H9 (cell line): ENCODE data around the gene RNF130. TPM values are rescaled to one million over a fixed set of nuclear protein-coding genes. Genes with fewer than 3 reads are reported as not detected.

Source experiments
- DNase-seq: peaks from one replicate; pipeline ENCODE4 v3.0.0-alpha.2; 2017
- H2AFZ ChIP-seq: one replicate; pipeline ENCODE4 v1.6.1; 2013; ENCODE audit warnings: mild to moderate bottlenecking, low read length, control low read depth, moderate library complexity
- H2AK5ac ChIP-seq: 2 replicates; pipeline ENCODE4 v1.6.1; 2013; ENCODE audit warnings: low read length, control low read depth, mixed read lengths; ENCODE audit not compliant: insufficient read length
- H2BK120ac ChIP-seq: one replicate; pipeline ENCODE4 v1.6.1; 2013; ENCODE audit warnings: low read depth, mild to moderate bottlenecking, low read length, control low read depth, inconsistent platforms; ENCODE audit not compliant: poor library complexity, severe bottlenecking
- H2BK12ac ChIP-seq: 2 replicates; pipeline ENCODE4 v1.6.1; 2013; ENCODE audit warnings: low read length, control low read depth, mixed read lengths, low read depth; ENCODE audit not compliant: insufficient read length
- H2BK15ac ChIP-seq: 2 replicates; pipeline ENCODE4 v1.6.1; 2013; ENCODE audit warnings: low read depth, low read length, control low read depth
- H2BK20ac ChIP-seq: one replicate; pipeline ENCODE4 v1.6.1; 2013; ENCODE audit warnings: low read depth, mild to moderate bottlenecking, low read length, control low read depth, inconsistent platforms; ENCODE audit not compliant: poor library complexity, severe bottlenecking
- H2BK5ac ChIP-seq: 2 replicates; pipeline ENCODE4 v1.6.1; 2013; ENCODE audit warnings: low read length, control low read depth, mixed read lengths; ENCODE audit not compliant: insufficient read length
- H3K14ac ChIP-seq: 2 replicates; pipeline ENCODE4 v1.6.1; 2013; ENCODE audit warnings: low read length, control low read depth; ENCODE audit not compliant: insufficient read depth
- H3K18ac ChIP-seq: 2 replicates; pipeline ENCODE4 v1.6.1; 2013; ENCODE audit warnings: low read depth, mild to moderate bottlenecking, mixed read lengths, low read length, control low read depth; ENCODE audit not compliant: insufficient read length
- H3K23ac ChIP-seq: 2 replicates; pipeline ENCODE4 v1.6.1; 2013; ENCODE audit warnings: low read length, control low read depth, mixed read lengths, low read depth; ENCODE audit not compliant: insufficient read length
- H3K23me2 ChIP-seq: 2 replicates; pipeline ENCODE4 v1.6.1; 2013; ENCODE audit warnings: low read depth, mild to moderate bottlenecking, mixed read lengths, low read length, control low read depth; ENCODE audit not compliant: insufficient read length, poor library complexity, severe bottlenecking
- H3K27ac ChIP-seq: 2 replicates; pipeline ENCODE4 v1.5.1; 2013; ENCODE audit warnings: low read length, control low read depth, mixed read lengths, low read depth; ENCODE audit not compliant: insufficient read length
- H3K27me3 ChIP-seq: 2 replicates; pipeline ENCODE4 v1.6.1; 2013; ENCODE audit warnings: low read length, control low read depth, inconsistent platforms; ENCODE audit not compliant: insufficient read depth
- H3K4ac ChIP-seq: 2 replicates; pipeline ENCODE4 v1.6.1; 2013; ENCODE audit warnings: low read depth, mild to moderate bottlenecking, control low read depth, inconsistent platforms, low read length, moderate library complexity
- H3K4me1 ChIP-seq: 2 replicates; pipeline ENCODE4 v1.6.1; 2013; ENCODE audit warnings: low read length, control low read depth, inconsistent platforms; ENCODE audit not compliant: insufficient read depth
- H3K4me2 ChIP-seq: 2 replicates; pipeline ENCODE4 v1.6.1; 2013; ENCODE audit warnings: low read length, control low read depth, mixed read lengths; ENCODE audit not compliant: insufficient read length, insufficient read depth
- H3K56ac ChIP-seq: 2 replicates; pipeline ENCODE4 v1.6.1; 2013; ENCODE audit warnings: low read depth, mild to moderate bottlenecking, mixed read lengths, low read length, control low read depth; ENCODE audit not compliant: insufficient read length
- H3K79me1 ChIP-seq: 2 replicates; pipeline ENCODE4 v1.6.1; 2013; ENCODE audit warnings: low read depth, mild to moderate bottlenecking, moderate library complexity, low read length, control low read depth, inconsistent platforms; ENCODE audit not compliant: insufficient read depth, poor library complexity, severe bottlenecking
- H3K79me2 ChIP-seq: 2 replicates; pipeline ENCODE4 v1.6.1; 2013; ENCODE audit warnings: low read length, control low read depth, inconsistent platforms; ENCODE audit not compliant: insufficient read depth
- H3K9ac ChIP-seq: 2 replicates; pipeline ENCODE4 v1.6.1; 2013; ENCODE audit warnings: low read length, control low read depth, mixed read lengths; ENCODE audit not compliant: insufficient read length; ENCODE audit errors: extremely low read depth
- H3K9me3 ChIP-seq: one replicate; pipeline ENCODE4 v1.6.1; 2013; ENCODE audit warnings: low read depth, low read length, inconsistent platforms; ENCODE audit not compliant: control insufficient read depth
- H3T11ph ChIP-seq: one replicate; pipeline ENCODE4 v1.6.1; 2013; ENCODE audit warnings: mild to moderate bottlenecking, low read length, control low read depth, inconsistent platforms
- H4K20me1 ChIP-seq: one replicate; pipeline ENCODE4 v1.6.1; 2013; ENCODE audit not compliant: control insufficient read depth, insufficient read length, insufficient read depth
- H4K5ac ChIP-seq: 2 replicates; pipeline ENCODE4 v1.6.1; 2013; ENCODE audit warnings: low read depth, mild to moderate bottlenecking, mixed read lengths, low read length, control low read depth; ENCODE audit not compliant: insufficient read length
- H4K8ac ChIP-seq: replicated peaks from 2 replicates; pipeline ENCODE4 v1.6.1; 2013; ENCODE audit warnings: low read length, control low read depth, mixed read lengths, low read depth; ENCODE audit not compliant: insufficient read length
- H4K91ac ChIP-seq: 2 replicates; pipeline ENCODE4 v1.6.1; 2013; ENCODE audit warnings: low read depth, mild to moderate bottlenecking, moderate library complexity, mixed read lengths, low read length, control low read depth; ENCODE audit not compliant: insufficient read length
- H3K27ac Mint-ChIP-seq, 3 experiments: 2 replicates in 2 of 3; 3 replicates in 1 of 3; pipeline ENCODE4 v1.8.0; 2020 to 2021; ENCODE audit warnings: mixed read lengths in 3 of 3, mild to moderate bottlenecking in 1 of 3, moderate library complexity in 1 of 3
- H3K27me3 Mint-ChIP-seq: 2 replicates; pipeline ENCODE4 v1.8.0; 2021; ENCODE audit warnings: low read depth, mild to moderate bottlenecking, moderate library complexity, mixed read lengths
- H3K36me3 Mint-ChIP-seq, 3 experiments: 2 replicates in 2 of 3; 3 replicates in 1 of 3; pipeline ENCODE4 v1.8.0; 2020 to 2021; ENCODE audit warnings: low read depth in 3 of 3, mixed read lengths in 3 of 3; ENCODE audit not compliant: insufficient read depth in 1 of 3
- H3K4me1 Mint-ChIP-seq, 2 experiments: 2 replicates each; pipeline ENCODE4 v1.8.0; 2020; ENCODE audit warnings: mixed read lengths in 2 of 2
- H3K4me3 Mint-ChIP-seq, 2 experiments: 2 replicates in 1 of 2; 3 replicates in 1 of 2; pipeline ENCODE4 v1.8.0; 2020 to 2021; ENCODE audit warnings: mild to moderate bottlenecking in 2 of 2, mixed read lengths in 2 of 2, moderate library complexity in 1 of 2
- H3K9me3 Mint-ChIP-seq, 2 experiments: 2 replicates in 1 of 2; 3 replicates in 1 of 2; pipeline ENCODE4 v1.8.0; 2020; ENCODE audit warnings: mild to moderate bottlenecking in 2 of 2, mixed read lengths in 2 of 2, moderate library complexity in 1 of 2
- CTCF ChIP-seq: fragments of 200-600 bp; sonication (generic); conservative IDR thresholded peaks from 3 replicates; pipeline ENCODE4 v1.8.0; 2021; ENCODE audit warnings: antibody characterized with exemption, mild to moderate bottlenecking
- WGBS: extraction: QIAGEN DNeasy Blood & Tissue Kit; methylation state at CpG from one replicate; pipeline ENCODE4 v1.1.7; 2013; ENCODE audit warnings: missing lambda C conversion rate, low lambda C conversion rate, mixed read lengths; ENCODE audit not compliant: insufficient read length; ENCODE audit errors: extremely low coverage; 5-methylcytosine and 5-hydroxymethylcytosine counted together
- total RNA-seq: library from RNA; stranded (reverse); gene quantifications from 2 replicates; pipeline ENCODE4 v1.2.1, GENCODE V29; 2021

The RNF130 gene
- total RNA-seq, 1 experiment from 2014 or later: 80.0 TPM

- H4K5ac ChIP-seq: no peak overlapping the region
- no peaks in the 10 kb centered on the region for H3K4me1 ChIP-seq
- H3K36me3 Mint-ChIP-seq: peaks cover 0 to 5% (median 0%) of the 10 kb centered on the region in 3 experiments; a peak in 3 of 7 replicates
These were observed 134.4 kb downstream of the RNF130 start for GRCh38 chr5:179936976-179937681.

More at GRCh38 chr5:179936976-179937681, 134.4 kb downstream of the RNF130 start:
- Mint-ChIP-seq H3K27ac (no peak overlapping the region), H3K4me3 (no peak overlapping the region), H3K9me3 (no peaks in the 10 kb centered on the region), H3K4me1 (no peaks in the 10 kb centered on the region), H3K27me3 (no peaks in the 10 kb centered on the region)
- H2AK5ac ChIP-seq: no peak overlapping the region
- no peaks in the 10 kb centered on the region for H3K27me3 ChIP-seq
- no peak overlapping the region for H2AFZ ChIP-seq
- no peaks in the 10 kb centered on the region for H3K79me1 ChIP-seq
- DNase-seq: no peak
- H2BK5ac ChIP-seq: no peak overlapping the region
- no peak overlapping the region for H3T11ph ChIP-seq
- H3K56ac ChIP-seq: no peak overlapping the region
- H3K18ac ChIP-seq: no peak overlapping the region
- no peak overlapping the region for H4K8ac ChIP-seq
- H3K23me2 ChIP-seq: no peaks in the 10 kb centered on the region
- H3K14ac ChIP-seq: no peak overlapping the region
- no peaks in the 10 kb centered on the region for H3K9me3 ChIP-seq
- H2BK20ac ChIP-seq: no peak overlapping the region
- H3K27ac ChIP-seq: no peak overlapping the region
- TF ChIP-seq CTCF: no peak
- no peak overlapping the region for H3K9ac ChIP-seq
- H3K23ac ChIP-seq: no peak overlapping the region
- H3K4me2 ChIP-seq: no peak overlapping the region
- no peak overlapping the region for H2BK120ac ChIP-seq
- WGBS: 97% methylated on average over 5 of the region's 13 CpGs
- H2BK15ac ChIP-seq: no peak overlapping the region
- no peaks in the 10 kb centered on the region for H4K20me1 ChIP-seq
- H2BK12ac ChIP-seq: no peak overlapping the region
- no peaks in the 10 kb centered on the region for H3K79me2 ChIP-seq
- no peak overlapping the region for H3K4ac ChIP-seq
- H4K91ac ChIP-seq: no peak overlapping the region
